ENCODE data around the gene MED27. TPM values are rescaled to one million over a fixed set of nuclear protein-coding genes. Genes with fewer than 3 reads are reported as not detected.

MED27 gene
- total and polyA plus RNA-seq, 2 of the 4 experiments (the other 2 are of a cell fraction), result 50.2 to 63.4 TPM

- Histone ChIP-seq H2BK120ac (ENCODE audit: low read depth, low read length) (no peak overlapping the region), H2BK15ac (ENCODE audit: low read depth, low read length) (no peak overlapping the region), H3K18ac (ENCODE audit: low read depth, low read length) (no peak overlapping the region), H3K4me2 (ENCODE audit: low read depth, low read length) (no peak overlapping the region), H3K14ac (replicated peaks; ENCODE audit: low read depth, low read length) (no peak overlapping the region), H3K79me1 (ENCODE audit: low read depth in 1 of 2, low read length in 2 of 2) (peaks cover 17 to 32% of the 10 kb centered on the region in 2 experiments; a peak in 3 of 4 replicates), H4K20me1 (ENCODE audit: insufficient read depth, low read length) (peaks cover 15% of the 10 kb centered on the region; the same call in 1 of the 2 replicates), H3K56ac (ENCODE audit: extremely low read depth, insufficient read depth, low read length) (no peak overlapping the region), H2BK5ac (ENCODE audit: low read depth, low read length, poor library complexity, severe bottlenecking) (no peak overlapping the region), H3K4me1 (ENCODE audit: control insufficient read depth, insufficient read depth, low read length) (no peaks in the 10 kb centered on the region), H4K8ac (ENCODE audit: low read depth in 2 of 2, low read length in 2 of 2) (no peak overlapping the region), H2AFZ (replicated peaks; ENCODE audit: low read length, poor library complexity) (no peak overlapping the region), H3K4me3 (ENCODE audit: insufficient read depth, low read depth, low read length) (no peak overlapping the region), H4K5ac (ENCODE audit: low read depth, low read length) (no peak overlapping the region), H2BK20ac (ENCODE audit: low read depth, low read length) (no peak overlapping the region), H3K9me3 (ENCODE audit: control insufficient read depth, insufficient read depth, low read length) (no peaks in the 10 kb centered on the region), H3K4ac (ENCODE audit: low read depth, low read length) (no peak overlapping the region), H3K27me3 (ENCODE audit: control insufficient read depth, insufficient read depth, low read length) (no peaks in the 10 kb centered on the region), H3K23ac (ENCODE audit: low read depth, low read length) (no peak overlapping the region), H3K36me3 (ENCODE audit: control insufficient read depth, insufficient read depth, low read length) (no peaks in the 10 kb centered on the region; the same call in 1 of the 2 replicates), H2AK5ac (ENCODE audit: low read depth, low read length) (no peak overlapping the region), H4K91ac (ENCODE audit: insufficient read depth, low read depth, low read length) (no peak overlapping the region), H3K9me1 (ENCODE audit: insufficient read depth, low read length) (no peaks in the 10 kb centered on the region), H3K27ac (ENCODE audit: insufficient read depth, low read length) (no peak overlapping the region), H3K9ac (ENCODE audit: low read depth, low read length) (no peak overlapping the region), H2AK9ac (replicated peaks; ENCODE audit: low read depth, low read length, poor library complexity) (no peak overlapping the region)
- BruUV-seq (replicated peaks), result no TSS peak
- no peak for TF ChIP-seq RAD21 (IDR thresholded peaks at IDR 0.05; ENCODE audit: low read length)
- TF ChIP-seq CTCF (conservative IDR thresholded peaks at IDR 0.05; ENCODE audit: low read depth, low read length), result no peak
- no peak for TF ChIP-seq POLR2A (IDR thresholded peaks at IDR 0.05; ENCODE audit: low read depth, low read length)
- TF ChIP-seq BHLHE40 (IDR thresholded peaks at IDR 0.05; ENCODE audit: low read depth, low read length), result no peak
- no peak for TF ChIP-seq CEBPB (IDR thresholded peaks at IDR 0.05; ENCODE audit: low read depth, low read length)
- TF ChIP-seq MAZ (IDR thresholded peaks at IDR 0.05; ENCODE audit: borderline replicate concordance, low read depth, low read length), result no peak
- no peak for TF ChIP-seq NFE2L2 (IDR thresholded peaks at IDR 0.05; ENCODE audit: low read depth, low read length)
- no peak for TF ChIP-seq CHD1 (IDR thresholded peaks at IDR 0.05; ENCODE audit: low read depth, low read length)
- no peak for TF ChIP-seq RFX5 (IDR thresholded peaks at IDR 0.05; ENCODE audit: low read depth, low read length)
- TF ChIP-seq SMC3 (IDR thresholded peaks at IDR 0.05; ENCODE audit: low read depth, low read length), result no peak
- TF ChIP-seq MXI1 (IDR thresholded peaks at IDR 0.05; ENCODE audit: borderline replicate concordance, low read depth, low read length), result no peak
- no peak for TF ChIP-seq USF2 (IDR thresholded peaks at IDR 0.05; ENCODE audit: low read depth, low read length)
- no peak for TF ChIP-seq FOS (IDR thresholded peaks at IDR 0.05; ENCODE audit: low read depth, low read length)
- ChIA-PET CTCF (interaction anchor here (0.8 kb wide), 1 partner anchor 29 kb away, joined by 4 read pairs; no protein-coding TSS in a partner anchor), POLR2A (ENCODE audit: unreplicated experiment) (no interaction called here)
- DNase-seq (no peak), ATAC-seq (ENCODE audit: low read depth) (no peak)
- intact Hi-C loops (cut with micrococcal nuclease) (no loop called here), in situ Hi-C loops (cut with MboI; ENCODE audit: low sequenced_read_pairs) (no loop called here), dilution Hi-C loops (cut with HindIII; ENCODE audit: low sequenced_read_pairs, unreplicated experiment) (no loop called here)
Observed at GRCh38 chr9:131972889-131973288, 106.8 kb downstream of the MED27 start.
